Iris pigment epithelial cell (primary cell): ENCODE results near the gene RGS12.

ENCODE experiments used
- DNase-seq: peaks from one replicate; pipeline ENCODE4 v3.0.0-alpha.2; 2011; ENCODE audit warnings: low read depth

RGS12 gene

GRCh38 chr4:3276986-3277385 is 15.8 kb upstream of the RGS12 start:
- peak; percentile 16 for DNase-seq

GRCh38 chr4:3280466-3280865 is 12.4 kb upstream of the RGS12 start:
- no peak for DNase-seq

- no peak for DNase-seq
Observed at GRCh38 chr4:3283483-3283882, 9.3 kb upstream of the RGS12 start.

- DNase-seq: no peak
Observed at GRCh38 chr4:3283916-3284315, 8.9 kb upstream of the RGS12 start.

- no peak for DNase-seq
Observed at GRCh38 chr4:3284734-3285557, 7.9 kb upstream of the RGS12 start.

- peak; percentile 55 for DNase-seq
Observed at GRCh38 chr4:3285558-3286334, 7.1 kb upstream of the RGS12 start.

GRCh38 chr4:3286335-3287175 is 6.3 kb upstream of the RGS12 start:
- no peak for DNase-seq

GRCh38 chr4:3287271-3287971 is 5.4 kb upstream of the RGS12 start:
- no peak for DNase-seq

GRCh38 chr4:3287972-3288570 is 4.8 kb upstream of the RGS12 start:
- no peak for DNase-seq

GRCh38 chr4:3288571-3289094 is 4.2 kb upstream of the RGS12 start:
- no peak for DNase-seq

GRCh38 chr4:3290476-3290875 is 2.3 kb upstream of the RGS12 start:
- DNase-seq: no peak

- no peak for DNase-seq
Observed at GRCh38 chr4:3290889-3291321, 1.9 kb upstream of the RGS12 start.

- no peak for DNase-seq
Observed at GRCh38 chr4:3291411-3291968, 1.3 kb upstream of the RGS12 start.

GRCh38 chr4:3291969-3292570 is 751 bp upstream of the RGS12 start:
- DNase-seq: peak; percentile 20

- no peak for DNase-seq
Observed at GRCh38 chr4:3293401-3294391, 875 bp downstream of the RGS12 start.

GRCh38 chr4:3294401-3295241 is 1.8 kb downstream of the RGS12 start:
- no peak for DNase-seq

GRCh38 chr4:3295837-3296624 is 3.2 kb downstream of the RGS12 start:
- no peak for DNase-seq
